HEK293T (cell line): ENCODE measurements around the gene PSMB3.
"Not testable (repeated sequence)": the region's sequence is repeated elsewhere in the genome, so short reads cannot be mapped to it uniquely, and the experiment has no call there.

Experiments used
- CTCF ChIA-PET: fragments of 350-600 bp; formaldehyde crosslinking; extraction: SDS; loops from one replicate; lab custom pipeline; 2021; ENCODE audit warnings: antibody characterized with exemption, inconsistent platforms; lab: Yijun Ruan, JAX
- POLR2A ChIA-PET: fragments of 350-600 bp; formaldehyde crosslinking; extraction: SDS; loops from one replicate; lab custom pipeline; 2020; ENCODE audit warnings: antibody characterized with exemption, inconsistent platforms; lab: Yijun Ruan, JAX
- DNase-seq: peaks from one replicate; pipeline ENCODE4 v3.0.0; 2012; ENCODE audit warnings: mixed read lengths; ENCODE audit errors: extremely low spot score
- ARNT ChIP-seq: fragments of 450-650 bp; IDR thresholded peaks from 2 replicates; pipeline ENCODE4 v1.6.1; 2017; ENCODE audit warnings: mild to moderate bottlenecking
- BHLHE40 ChIP-seq: fragments of 450-650 bp; IDR thresholded peaks from 2 replicates; pipeline ENCODE4 v1.6.1; 2016; ENCODE audit warnings: mild to moderate bottlenecking, moderate library complexity, borderline replicate concordance
- CTBP1 ChIP-seq: fragments of 450-650 bp; IDR thresholded peaks from 2 replicates; pipeline ENCODE4 v1.6.1; 2016; ENCODE audit warnings: borderline replicate concordance
- ELF4 ChIP-seq: fragments of 450-650 bp; IDR thresholded peaks from 2 replicates; pipeline ENCODE4 v1.6.1; 2017; ENCODE audit warnings: antibody characterized with exemption
- FOXA1 ChIP-seq: fragments of 450-650 bp; IDR thresholded peaks from 2 replicates; pipeline ENCODE4 v1.6.1; 2016; ENCODE audit warnings: mild to moderate bottlenecking
- FOXK2 ChIP-seq: fragments of 450-650 bp; IDR thresholded peaks from 2 replicates; pipeline ENCODE4 v1.6.1; 2016; ENCODE audit warnings: mild to moderate bottlenecking
- FOXM1 ChIP-seq: fragments of 450-650 bp; IDR thresholded peaks from 2 replicates; pipeline ENCODE4 v1.6.1; 2017; ENCODE audit warnings: mild to moderate bottlenecking, borderline replicate concordance
- HDGF ChIP-seq: fragments of 450-650 bp; IDR thresholded peaks from 2 replicates; pipeline ENCODE4 v1.6.1; 2017; ENCODE audit warnings: antibody characterized with exemption, borderline replicate concordance
- L3MBTL2 ChIP-seq: fragments of 450-650 bp; conservative IDR thresholded peaks from 2 replicates; pipeline ENCODE4 v1.6.1; 2016; ENCODE audit warnings: mild to moderate bottlenecking
- LEF1 ChIP-seq: fragments of 450-650 bp; IDR thresholded peaks from 2 replicates; pipeline ENCODE4 v1.6.1; 2017; ENCODE audit warnings: mild to moderate bottlenecking, borderline replicate concordance
- NFRKB ChIP-seq: fragments of 450-650 bp; IDR thresholded peaks from 2 replicates; pipeline ENCODE4 v1.6.1; 2016; ENCODE audit warnings: mild to moderate bottlenecking, moderate library complexity
- SP1 ChIP-seq: fragments of 450-650 bp; IDR thresholded peaks from 2 replicates; pipeline ENCODE4 v1.6.1; 2017
- SUZ12 ChIP-seq: fragments of 450-650 bp; IDR thresholded peaks from 2 replicates; pipeline ENCODE4 v1.6.1; 2016; ENCODE audit warnings: mild to moderate bottlenecking
- TARDBP ChIP-seq: fragments of 450-650 bp; IDR thresholded peaks from 2 replicates; pipeline ENCODE4 v1.6.1; 2016
- ZNF384 ChIP-seq: fragments of 450-650 bp; IDR thresholded peaks from 2 replicates; pipeline ENCODE4 v1.6.1; 2016
- TF ChIP-seq, protein P1 (sequence below): fragments of 450-650 bp; IDR thresholded peaks from 2 replicates; pipeline ENCODE4 v1.6.1; 2016

Gene PSMB3

GRCh38 chr17:38779965-38780752, 27.6 kb downstream of the PSMB3 start:
- TF ChIP-seq ZNF384: no peak
- no peak for TF ChIP-seq SP1
- no peak for TF ChIP-seq NFRKB
- TF ChIP-seq BHLHE40: no peak
- TF ChIP-seq FOXK2: no peak
- no peak for TF ChIP-seq ELF4
- TF ChIP-seq CTBP1: no peak
- TF ChIP-seq SUZ12: no peak
- no peak for TF ChIP-seq FOXA1
- CTCF ChIA-PET: interaction anchor here (2.4 kb wide), 1 partner anchor 18 kb away, joined by 6 read pairs; no protein-coding TSS in a partner anchor
- DNase-seq: no peak
- POLR2A ChIA-PET: interaction anchor here (0.8 to 1.9 kb wide), 3 partner anchors 18 to 74 kb away, joined by 3 to 6 read pairs (median 3); partner anchors contain the start of gene RPL23

- DNase-seq: no peak
- no peak for TF ChIP-seq FOXM1
- no peak for TF ChIP-seq NFRKB
- no peak for TF ChIP-seq FOXK2
- no peak for TF ChIP-seq ELF4
- no peak for TF ChIP-seq FOXA1
- no peak for TF ChIP-seq CTBP1
- no peak for TF ChIP-seq ARNT
- TF ChIP-seq ZNF384: no peak
- no peak for TF ChIP-seq LEF1
- no peak for TF ChIP-seq L3MBTL2
- no peak for TF ChIP-seq TARDBP
- TF ChIP-seq, protein P1, sequence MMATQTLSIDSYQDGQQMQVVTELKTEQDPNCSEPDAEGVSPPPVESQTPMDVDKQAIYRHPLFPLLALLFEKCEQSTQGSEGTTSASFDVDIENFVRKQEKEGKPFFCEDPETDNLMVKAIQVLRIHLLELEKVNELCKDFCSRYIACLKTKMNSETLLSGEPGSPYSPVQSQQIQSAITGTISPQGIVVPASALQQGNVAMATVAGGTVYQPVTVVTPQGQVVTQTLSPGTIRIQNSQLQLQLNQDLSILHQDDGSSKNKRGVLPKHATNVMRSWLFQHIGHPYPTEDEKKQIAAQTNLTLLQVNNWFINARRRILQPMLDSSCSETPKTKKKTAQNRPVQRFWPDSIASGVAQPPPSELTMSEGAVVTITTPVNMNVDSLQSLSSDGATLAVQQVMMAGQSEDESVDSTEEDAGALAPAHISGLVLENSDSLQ: no peak
- no peak for TF ChIP-seq BHLHE40
- no peak for TF ChIP-seq SUZ12
- no peak for TF ChIP-seq HDGF
- no peak for TF ChIP-seq SP1
- ChIA-PET POLR2A (no interaction called here), CTCF (no interaction called here)
Observed at GRCh38 chr17:38783227-38783626, 30.7 kb downstream of the PSMB3 start.

DNA sequence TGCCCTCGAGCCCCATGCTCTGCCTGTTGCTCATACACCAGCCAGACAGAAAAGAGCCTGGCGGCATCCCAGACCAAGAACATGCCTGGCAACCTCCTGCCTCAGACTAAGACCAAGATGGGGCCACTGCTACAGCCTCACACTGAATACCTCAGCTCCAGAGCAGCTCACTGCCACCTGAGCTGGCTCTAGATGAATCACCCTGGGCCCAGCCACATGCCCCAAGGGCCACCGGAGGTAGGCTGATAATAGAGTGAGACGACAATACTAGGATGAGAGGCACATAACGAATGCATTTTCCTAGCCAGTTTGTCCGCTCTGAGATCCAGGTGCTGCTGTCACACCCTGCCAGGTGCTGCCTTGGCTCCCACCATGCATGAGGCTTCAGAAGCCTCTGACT, 33.8 kb downstream of the PSMB3 start:
- POLR2A ChIA-PET: interaction anchor here (0.8 to 1.2 kb wide), 2 partner anchors 34 to 67 kb away, joined by 4 to 5 read pairs; partner anchors contain the start of genes PSMB3 and RPL23
- CTCF ChIA-PET: no interaction called here
- TF ChIP-seq ELF4: no peak
- TF ChIP-seq HDGF: no peak
- TF ChIP-seq NFRKB: no peak
- no peak for TF ChIP-seq ARNT
- TF ChIP-seq FOXA1: no peak
- TF ChIP-seq FOXM1: no peak
- no peak for TF ChIP-seq FOXK2
- TF ChIP-seq LEF1: no peak
- TF ChIP-seq ZNF384: no peak
- no peak for TF ChIP-seq BHLHE40
- TF ChIP-seq TARDBP: no peak
- TF ChIP-seq L3MBTL2: no peak
- no peak for TF ChIP-seq SP1
- TF ChIP-seq SUZ12: no peak
- no peak for DNase-seq

- POLR2A ChIA-PET, CTCF ChIA-PET, DNase-seq: not testable (repeated sequence)
Observed at GRCh38 chr17:38787999-38788398, 35.5 kb downstream of the PSMB3 start.

DNA sequence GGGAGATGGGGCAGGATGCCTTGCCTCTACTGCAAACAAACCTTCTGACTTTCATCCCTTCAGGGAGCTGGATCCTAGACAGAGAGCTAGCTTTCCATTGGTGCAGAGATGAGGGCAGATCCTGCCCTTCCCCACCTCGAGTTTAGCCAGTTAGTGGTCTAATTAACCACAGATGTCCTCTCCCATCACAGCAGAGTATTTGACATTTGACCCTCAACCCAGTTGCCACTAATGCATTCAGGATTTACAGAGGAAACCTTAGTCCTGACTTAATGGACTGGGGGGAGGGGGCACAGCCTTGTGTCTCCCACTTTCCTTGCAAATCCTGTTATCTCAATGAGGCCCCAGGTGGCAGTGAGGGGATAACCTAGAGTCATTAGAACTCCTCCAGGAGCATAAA, 36.6 kb downstream of the PSMB3 start:
- ChIA-PET CTCF (no interaction called here), POLR2A (interaction anchor here (1.0 kb wide), 1 partner anchor 40 kb away, joined by 3 read pairs; no protein-coding TSS in a partner anchor)
- TF ChIP-seq BHLHE40: no peak
- TF ChIP-seq LEF1: no peak
- no peak for TF ChIP-seq FOXK2
- TF ChIP-seq, protein P1: no peak
- TF ChIP-seq ELF4: no peak
- TF ChIP-seq SP1: no peak
- no peak for TF ChIP-seq ARNT
- no peak for TF ChIP-seq SUZ12
- TF ChIP-seq NFRKB: no peak
- no peak for TF ChIP-seq FOXM1
- no peak for TF ChIP-seq FOXA1
- no peak for TF ChIP-seq HDGF
- no peak for DNase-seq

DNA sequence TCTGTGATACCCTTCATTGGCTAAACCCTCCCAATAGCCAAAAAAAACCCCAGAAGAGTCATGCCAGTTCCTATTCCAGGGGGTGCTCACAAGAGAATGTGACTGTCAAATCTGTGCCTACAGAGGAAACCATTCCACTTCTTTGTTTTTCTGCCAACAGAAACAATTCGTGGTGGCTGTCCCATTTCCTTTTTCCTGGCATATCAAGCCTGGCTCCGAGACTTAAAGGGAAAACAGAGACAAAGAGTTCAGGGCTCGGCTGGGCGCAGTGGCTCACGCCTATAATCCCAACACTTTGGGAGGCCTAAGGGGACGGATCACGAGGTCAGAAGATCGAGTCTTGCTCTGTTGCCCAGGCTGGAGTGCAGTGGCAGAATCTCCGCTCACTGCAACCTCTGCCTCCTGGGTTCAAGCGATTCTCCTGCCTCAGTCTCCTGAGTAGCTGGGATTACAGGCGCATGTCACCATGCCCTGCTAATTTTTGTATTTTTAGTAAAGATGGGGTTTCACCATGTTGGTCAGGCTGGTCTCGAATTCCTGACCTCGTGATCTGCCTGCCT, 37.7 kb downstream of the PSMB3 start:
- CTCF ChIA-PET, POLR2A ChIA-PET, DNase-seq: not testable (repeated sequence)

DNA sequence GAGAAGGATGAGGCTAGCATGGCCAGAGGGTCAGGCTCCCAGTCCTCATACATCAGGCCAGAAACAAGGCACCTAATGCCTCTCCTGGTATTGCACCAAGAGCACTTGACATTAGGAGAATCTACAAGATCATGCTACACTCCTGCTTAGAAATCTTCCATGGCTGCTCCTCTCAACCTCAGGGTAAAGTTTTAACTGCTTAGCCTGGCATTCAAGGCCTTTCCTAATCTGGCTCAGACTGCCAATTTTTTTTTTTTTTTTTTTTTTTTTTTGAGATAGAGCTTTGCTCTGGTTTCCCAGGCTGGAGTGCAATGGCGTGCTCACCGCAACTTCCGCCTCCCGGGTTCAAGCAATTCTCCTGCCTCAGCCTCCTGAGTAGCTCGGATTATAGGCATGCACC, 38.6 kb downstream of the PSMB3 start:
- no peak for TF ChIP-seq NFRKB
- TF ChIP-seq SP1: no peak
- TF ChIP-seq, protein P1: no peak
- TF ChIP-seq TARDBP: no peak
- TF ChIP-seq FOXK2: no peak
- TF ChIP-seq HDGF: no peak
- no peak for TF ChIP-seq ELF4
- TF ChIP-seq FOXM1: no peak
- no peak for TF ChIP-seq LEF1
- TF ChIP-seq ARNT: no peak
- no peak for TF ChIP-seq L3MBTL2
- no peak for DNase-seq
- ChIA-PET CTCF (no interaction called here), POLR2A (no interaction called here)
